Islet precursor cell (in vitro differentiated cells): ENCODE data around the gene CYB5D1.
A peak's percentile ranks its signal among the peaks of the same experiment; 100 is the strongest.

Source experiments
- DNase-seq: peaks from one replicate; pipeline ENCODE4 v3.0.0-alpha.2; 2018

Gene CYB5D1, protein sequence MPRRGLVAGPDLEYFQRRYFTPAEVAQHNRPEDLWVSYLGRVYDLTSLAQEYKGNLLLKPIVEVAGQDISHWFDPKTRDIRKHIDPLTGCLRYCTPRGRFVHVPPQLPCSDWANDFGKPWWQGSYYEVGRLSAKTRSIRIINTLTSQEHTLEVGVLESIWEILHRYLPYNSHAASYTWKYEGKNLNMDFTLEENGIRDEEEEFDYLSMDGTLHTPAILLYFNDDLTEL

DNA sequence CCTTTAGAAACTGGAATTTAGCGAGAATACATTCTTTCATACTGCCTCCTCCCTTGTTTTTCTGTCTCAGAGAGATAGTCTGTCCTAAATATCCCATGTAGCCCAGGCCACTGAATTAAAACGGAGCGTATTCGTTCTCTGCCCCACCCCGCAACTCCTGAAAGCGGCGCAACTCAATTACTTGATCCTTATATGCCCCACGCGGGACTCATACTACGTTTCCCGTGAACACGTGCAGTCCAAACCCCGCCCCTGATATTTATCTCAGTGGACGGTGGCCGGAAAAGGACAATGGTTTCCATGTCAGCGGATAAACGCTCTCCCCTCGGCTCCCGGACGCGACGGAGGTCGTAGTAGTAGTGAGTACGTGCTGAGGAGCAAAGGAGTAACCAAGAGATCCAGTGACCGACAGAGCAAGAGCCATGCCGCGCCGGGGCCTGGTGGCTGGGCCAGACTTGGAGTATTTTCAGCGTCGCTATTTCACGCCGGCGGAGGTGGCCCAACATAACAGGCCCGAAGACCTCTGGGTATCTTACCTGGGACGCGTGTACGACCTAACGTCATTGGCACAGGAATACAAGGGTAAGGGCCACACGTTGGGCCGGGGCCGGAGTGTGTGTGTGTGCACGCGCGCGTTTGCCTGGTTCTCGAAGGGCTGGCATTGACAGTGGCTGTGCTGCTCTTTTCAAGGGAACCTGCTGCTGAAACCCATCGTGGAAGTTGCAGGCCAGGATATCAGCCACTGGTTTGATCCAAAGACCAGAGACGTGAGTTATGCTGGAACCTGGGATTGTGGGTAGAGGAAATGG, at the start of gene CYB5D1:
Gene CYB5D1, plus strand, starts transcription at position 291 of the 809 bp plus-strand sequence. Its CDS starts 132 bp downstream, at position 423.
- peak; percentile 95 for DNase-seq

DNA sequence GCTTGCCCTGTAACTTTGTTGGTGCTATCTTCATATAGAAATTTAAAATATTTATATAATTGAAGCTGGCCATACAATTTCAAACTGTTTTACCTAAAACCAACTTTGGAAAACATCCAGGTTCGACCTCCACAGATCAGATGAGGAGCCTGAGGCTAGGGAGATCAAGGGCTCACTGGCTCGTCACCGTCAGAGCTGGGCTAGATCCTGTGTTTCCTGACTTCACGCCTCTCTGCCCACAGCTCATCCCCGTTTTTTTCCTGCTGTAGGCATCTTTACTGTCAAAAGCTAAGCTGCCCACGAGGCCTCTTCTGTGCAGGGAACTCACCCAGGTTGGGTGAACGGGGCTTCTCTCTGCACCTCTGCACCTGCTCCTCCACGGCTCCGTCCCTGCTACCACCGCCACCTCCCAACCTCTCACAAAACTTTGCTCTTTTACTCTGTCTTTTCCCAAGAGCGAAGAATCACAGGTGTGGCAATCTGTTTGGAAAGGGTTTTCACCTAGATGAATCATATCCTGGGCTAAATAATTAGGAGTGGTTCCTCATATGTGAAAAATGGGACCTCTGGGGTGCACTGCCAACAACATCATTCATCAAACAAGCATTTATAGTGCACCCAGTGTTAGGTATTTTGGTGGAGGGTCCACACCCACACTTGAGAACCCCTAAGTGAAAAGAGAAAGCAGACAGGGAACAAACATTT, 48.6 kb upstream of the CYB5D1 start:
- no peak for DNase-seq

DNA sequence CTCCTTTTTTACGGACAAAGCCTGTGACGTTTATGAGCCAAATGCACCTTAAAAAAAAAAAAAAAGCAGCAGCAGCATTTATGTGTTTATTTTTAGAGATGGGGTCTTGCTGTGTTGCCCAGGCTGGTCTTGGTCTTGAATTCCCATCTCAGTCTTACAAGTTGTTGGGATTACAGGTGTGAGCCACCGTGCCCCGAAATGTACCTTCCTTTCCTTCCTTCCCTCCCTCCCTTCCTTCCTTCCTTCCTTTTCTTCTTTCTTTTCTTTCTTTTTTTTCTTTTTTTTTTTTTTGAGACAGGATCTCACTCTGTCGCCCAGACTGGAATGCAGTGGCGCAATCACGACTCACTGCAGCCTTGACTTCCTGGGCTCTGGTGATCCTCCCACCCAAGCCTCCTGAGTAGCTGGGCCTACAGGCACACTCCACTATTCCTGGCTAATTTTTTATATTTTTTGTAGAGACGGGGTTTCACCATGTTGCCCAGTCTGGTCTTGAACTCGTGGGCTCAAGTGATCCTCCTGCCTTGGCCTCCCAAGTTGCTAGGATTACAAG, 47.9 kb upstream of the CYB5D1 start:
- DNase-seq = peak; percentile 65

DNA sequence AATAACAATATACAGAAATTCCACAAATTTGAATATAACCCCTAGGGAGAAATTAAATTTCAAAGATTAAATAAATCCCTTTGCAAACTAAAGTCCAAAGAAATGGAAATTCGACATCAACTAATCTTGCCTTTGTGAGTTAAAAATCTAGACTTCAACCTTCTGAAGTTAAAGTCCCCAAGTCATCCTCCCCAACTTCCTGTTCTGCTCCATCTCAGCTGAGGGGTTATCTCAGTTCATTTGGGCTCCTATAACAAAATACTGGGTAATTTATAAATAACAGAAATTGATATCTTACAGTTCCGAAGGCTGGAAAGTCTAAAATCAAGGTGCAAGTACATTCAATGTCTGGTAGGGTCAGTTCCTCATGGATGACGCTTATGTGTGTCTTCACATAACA, 46.6 kb upstream of the CYB5D1 start:
- no peak for DNase-seq

DNA sequence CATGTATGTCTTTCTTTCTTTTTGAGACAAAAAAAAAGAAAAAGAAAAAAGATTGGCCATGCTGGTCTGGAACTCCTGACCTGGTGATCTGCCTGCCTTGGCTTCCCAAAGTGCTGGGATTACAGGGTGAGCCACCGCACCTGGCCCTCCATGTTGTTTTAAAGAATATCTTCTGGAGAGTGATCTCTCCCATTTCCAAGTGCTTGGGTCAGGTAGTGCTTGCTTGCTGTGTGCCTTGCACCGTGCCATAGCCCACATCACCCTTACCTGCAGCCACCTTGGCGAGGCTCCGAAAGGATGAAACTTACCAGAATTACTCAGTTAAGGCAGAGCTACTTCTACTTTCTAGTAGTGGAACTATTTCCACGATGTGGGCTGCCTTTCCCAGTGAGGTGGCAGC, 42.8 kb upstream of the CYB5D1 start:
- DNase-seq = no peak

DNA sequence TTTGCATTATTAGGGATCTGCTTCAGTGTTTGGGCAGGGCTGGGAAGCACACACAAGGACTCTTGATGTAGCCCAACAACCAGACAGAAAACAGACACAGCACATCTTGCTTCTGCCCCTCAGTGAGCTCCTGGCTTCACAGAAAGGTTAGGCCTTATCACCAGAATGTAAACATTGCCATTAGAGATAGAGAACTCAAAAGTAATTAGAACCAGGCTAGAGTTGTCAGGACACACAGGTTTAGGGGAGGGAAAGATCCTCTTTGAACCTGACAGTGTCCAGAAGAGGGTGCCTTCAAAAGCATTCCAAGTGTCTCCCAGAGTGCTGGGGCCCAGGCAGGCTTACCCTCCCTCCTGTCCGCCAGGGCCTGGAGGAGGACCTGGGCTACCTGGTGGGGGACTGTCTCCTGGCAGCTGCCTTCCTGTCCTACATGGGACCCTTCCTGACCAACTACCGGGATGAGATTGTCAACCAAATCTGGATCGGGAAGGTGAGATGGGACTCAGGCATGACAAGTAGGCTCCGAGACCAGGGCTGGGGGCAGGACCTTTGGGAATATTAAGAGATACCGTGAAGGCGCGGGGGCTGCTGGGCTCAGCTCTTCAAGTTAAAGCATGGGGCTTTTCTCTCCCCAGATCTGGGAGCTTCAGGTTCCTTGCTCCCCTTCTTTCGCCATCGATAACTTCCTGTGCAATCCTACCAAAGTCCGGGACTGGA, 40.7 kb upstream of the CYB5D1 start:
- DNase-seq = peak; percentile 70

DNA sequence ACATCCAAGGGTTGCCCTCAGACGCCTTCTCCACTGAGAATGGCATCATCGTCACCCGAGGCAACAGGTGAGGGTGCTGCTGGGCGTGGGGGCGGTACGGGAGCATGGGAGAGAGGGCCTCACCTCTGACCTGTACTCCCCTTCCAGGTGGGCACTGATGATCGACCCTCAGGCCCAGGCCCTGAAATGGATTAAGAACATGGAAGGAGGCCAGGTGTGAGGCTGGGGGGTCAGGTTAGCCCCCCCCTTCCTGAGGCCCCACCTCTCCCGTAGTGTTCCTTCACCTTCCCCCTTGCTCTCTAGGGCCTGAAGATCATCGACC, 40.2 kb upstream of the CYB5D1 start:
- no peak for DNase-seq

DNA sequence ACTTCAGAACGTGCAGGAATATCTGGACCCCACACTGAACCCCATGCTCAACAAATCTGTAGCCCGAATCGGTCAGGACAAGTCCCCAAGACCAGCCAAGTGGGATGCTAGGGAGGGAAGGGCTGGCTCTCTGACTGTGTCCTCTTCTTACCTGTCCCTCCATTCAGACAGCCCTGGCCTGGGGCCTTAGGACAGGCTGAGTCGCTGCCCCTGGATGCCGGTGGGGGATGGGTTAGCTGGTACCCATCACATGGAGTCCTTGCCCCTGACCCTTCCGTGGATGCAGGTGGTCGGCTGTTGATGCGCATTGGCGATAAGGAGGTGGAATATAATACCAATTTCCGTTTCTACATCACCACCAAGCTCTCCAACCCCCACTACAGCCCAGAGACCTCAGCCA, 39.8 kb upstream of the CYB5D1 start:
- DNase-seq = no peak

DNA sequence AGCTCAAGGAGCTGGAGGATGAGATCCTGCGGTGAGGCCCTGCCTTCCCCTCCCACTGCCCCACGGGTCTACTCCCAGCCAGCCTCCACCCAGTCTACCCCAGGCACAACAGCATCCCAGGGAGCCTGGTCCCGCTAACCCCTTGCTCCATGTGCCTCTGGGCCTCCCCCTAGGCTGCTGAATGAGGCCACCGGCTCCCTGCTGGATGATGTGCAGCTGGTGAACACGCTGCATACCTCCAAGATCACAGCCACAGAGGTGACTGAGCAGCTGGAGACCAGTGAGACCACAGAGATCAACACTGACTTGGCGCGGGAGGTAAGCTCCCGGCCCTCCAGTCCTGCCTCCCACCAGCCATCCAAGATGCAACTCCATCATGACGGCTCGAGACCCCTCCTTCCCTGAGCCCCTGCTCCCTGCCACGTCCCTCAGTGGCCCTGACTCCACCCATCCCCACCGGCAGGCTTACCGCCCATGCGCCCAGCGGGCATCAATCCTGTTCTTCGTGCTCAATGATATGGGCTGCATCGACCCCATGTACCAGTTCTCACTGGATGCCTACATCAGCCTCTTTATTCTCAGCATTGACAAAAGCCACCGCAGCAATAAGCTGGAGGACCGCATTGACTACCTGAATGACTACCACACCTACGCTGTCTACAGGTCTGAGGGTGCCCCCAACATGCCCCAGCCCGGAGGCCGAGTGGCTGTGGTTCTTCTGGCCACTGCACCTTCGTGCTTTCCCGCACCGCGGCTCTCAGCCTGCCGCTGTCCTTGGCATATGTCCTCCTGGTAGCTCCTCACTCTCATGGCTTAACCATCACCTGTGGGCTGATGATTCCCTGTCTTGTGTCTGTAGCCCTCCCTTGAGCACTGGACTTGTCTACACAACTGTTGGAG, 38.8 kb upstream of the CYB5D1 start:
- no peak for DNase-seq

DNA sequence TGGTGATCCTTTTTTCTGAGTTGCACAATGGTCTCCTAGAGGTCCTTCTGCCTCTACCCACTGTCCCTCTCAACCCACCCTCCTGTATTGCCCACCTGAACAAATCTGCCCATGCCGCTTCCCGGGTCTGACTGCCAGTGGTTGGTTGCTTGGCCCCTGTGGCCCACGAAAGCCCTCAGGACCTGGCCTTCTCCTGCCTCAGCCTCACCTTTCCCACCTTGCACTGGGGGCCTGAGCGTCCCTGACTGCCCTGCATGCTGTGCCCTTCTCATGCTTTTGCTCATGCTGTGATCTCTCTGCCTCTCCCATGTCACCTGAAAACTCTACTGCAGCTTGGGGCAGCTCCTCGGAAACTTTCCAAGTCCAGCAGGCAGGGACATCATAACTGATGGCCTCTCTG, 37.6 kb upstream of the CYB5D1 start:
- DNase-seq = no peak

DNA sequence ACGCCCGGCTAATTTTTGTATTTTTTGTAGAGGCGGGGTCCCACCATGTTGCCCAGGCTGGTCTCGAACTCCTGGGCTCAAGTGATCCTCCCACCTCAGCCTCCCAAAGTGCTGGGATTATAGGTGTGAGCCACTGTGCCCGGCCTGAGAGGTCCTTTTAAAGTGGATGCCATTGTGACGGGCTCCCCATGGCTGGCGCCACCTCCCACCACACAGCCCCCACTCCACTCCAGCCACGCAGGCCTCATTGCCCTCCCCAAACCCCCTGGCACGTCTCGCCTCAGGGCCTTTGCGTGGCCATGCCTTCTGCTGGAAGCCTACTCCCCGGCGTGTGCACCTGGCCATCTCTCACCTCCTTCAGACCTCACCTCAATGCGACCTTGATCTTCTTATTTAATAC, 35.7 kb upstream of the CYB5D1 start:
- DNase-seq = no peak

DNA sequence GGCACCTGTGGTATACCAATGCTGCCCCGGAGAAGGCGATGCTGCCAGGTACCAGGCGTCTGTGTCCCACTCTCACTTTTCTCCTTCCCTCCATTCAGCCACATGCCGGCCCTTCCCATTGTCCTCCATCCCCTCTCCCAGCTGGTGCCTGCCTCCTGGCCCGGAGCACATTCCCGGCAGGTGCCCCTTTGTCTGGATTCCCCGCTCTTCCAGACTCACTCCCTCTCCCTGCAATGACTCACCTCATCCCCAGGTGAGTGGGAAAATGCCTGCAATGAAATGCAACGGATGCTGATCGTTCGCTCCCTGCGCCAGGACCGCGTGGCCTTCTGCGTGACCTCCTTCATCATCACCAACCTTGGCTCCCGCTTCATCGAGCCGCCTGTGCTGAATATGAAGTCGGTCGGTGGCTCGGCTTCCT, 34.2 kb upstream of the CYB5D1 start:
- peak; percentile 89 for DNase-seq

DNA sequence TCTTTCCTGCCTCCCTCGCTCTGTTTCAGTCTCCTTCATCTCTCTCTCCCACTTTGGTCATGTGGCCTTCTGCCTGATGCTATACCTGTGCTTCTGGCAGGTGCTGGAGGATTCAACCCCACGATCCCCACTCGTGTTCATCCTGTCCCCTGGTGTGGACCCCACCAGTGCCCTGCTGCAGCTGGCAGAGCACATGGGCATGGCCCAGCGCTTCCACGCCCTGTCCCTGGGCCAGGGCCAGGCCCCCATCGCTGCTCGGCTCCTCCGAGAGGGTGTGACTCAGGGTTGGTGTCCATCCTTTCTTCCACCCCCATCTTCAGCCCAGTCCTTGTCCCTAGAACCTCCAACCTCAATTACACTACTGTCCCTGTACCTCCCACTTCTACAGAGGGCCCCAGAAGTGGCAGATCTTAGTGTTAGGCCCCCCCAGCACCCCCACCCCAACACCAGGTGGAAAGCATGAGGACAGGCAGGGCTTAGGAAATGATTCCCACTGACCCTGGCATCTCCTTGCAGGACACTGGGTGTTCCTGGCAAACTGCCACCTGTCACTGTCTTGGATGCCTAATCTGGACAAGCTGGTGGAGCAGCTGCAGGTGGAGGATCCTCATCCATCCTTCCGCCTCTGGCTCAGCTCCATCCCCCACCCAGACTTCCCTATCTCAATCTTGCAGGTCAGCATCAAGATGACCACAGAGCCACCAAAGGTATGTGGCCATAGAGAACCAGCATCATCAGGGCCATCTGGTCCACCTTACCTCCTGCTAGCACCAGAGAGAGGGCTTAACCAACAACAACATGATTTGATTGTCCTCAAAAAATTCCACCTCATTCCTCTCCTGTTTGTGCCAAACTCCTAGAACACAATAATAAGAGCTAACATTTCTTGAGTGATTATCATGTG, 33.5 kb upstream of the CYB5D1 start:
- DNase-seq = no peak

DNA sequence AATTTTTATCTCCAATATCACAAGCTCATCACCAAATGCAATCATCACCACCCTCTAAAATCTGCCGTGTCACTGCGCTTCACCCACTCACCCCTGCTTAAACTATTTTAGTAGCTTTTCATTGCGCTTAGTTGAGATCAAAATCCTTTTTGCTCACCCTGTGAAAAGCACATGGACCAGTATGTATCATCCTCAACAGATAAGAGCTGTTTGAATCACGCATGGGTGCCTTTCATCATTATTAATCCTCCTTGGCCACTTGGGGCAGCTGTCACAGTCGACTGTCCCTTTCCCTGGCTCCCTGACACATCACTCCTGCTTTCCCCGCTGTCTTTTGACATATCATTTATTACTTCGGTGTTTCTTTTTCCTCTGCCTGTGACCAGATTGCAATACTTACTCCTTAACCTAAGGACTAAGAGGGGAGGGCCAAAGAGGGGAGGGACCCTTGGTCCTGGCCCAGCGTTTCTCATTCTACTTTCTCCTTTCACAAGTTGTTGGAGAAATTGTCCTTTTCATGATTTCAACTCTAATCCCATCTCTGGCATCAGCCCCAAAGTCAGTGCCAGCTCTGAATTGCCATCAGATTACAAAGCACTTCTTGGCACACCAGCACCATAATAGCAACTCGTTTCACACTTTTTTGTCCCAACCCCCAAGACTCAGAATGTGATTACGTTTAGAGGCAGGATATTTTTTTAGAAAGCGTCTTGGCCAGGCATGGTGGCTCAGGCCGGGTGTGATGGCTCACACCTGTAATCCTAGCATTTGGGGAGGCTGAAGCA, 32.4 kb upstream of the CYB5D1 start:
- DNase-seq = no peak

DNA sequence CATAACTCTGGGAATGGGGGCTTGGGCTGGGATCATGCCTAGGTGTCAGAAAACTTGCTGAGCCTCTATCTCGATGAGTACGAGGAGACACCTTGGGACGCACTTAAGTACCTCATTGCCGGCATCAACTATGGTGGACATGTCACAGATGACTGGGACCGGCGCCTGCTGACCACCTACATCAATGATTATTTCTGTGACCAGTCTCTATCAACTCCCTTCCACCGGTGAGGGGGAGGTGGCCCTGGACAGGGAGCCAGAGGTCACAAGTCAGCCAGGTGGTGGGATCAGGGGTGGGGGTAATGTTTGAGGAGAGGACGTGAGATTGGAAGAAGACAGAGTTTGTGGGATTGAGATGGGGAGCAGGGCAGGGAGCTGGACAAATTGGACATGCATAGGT, 27.2 kb upstream of the CYB5D1 start:
- DNase-seq = no peak

DNA sequence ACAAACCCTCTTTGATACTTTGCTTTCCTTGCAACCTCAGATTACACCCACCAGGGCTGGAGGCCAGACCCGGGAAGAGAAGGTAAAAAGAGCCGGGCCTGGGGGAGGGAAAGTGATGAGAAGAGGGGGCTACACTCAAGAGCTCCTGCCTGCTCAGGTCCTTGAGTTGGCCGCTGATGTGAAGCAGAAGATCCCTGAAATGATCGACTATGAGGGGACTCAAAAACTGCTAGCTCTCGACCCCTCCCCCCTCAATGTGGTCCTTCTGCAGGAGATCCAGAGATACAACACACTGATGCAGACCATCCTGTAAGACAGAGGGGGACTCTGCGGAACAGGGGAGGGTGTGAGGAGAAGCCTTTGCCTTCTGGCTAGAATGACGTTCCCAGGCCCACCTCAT, 26.6 kb upstream of the CYB5D1 start:
- DNase-seq = no peak

DNA sequence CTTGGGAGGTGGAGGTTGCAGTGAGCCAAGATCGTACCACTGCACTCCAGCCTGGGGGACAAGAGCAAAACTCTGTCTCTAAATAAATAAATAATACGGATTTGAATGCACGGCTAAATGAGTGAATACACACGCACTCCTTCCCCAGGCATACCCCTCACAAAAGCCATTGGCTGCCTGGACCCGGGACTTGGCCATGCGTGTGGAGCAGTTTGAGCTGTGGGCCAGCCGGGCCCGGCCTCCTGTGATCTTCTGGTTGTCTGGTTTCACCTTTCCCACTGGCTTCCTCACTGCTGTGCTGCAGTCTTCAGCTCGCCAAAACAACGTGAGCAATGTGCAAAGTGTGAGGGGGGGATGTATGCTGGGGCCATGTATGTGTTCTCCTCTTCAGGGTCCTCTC, 25.4 kb upstream of the CYB5D1 start:
- no peak for DNase-seq

DNA sequence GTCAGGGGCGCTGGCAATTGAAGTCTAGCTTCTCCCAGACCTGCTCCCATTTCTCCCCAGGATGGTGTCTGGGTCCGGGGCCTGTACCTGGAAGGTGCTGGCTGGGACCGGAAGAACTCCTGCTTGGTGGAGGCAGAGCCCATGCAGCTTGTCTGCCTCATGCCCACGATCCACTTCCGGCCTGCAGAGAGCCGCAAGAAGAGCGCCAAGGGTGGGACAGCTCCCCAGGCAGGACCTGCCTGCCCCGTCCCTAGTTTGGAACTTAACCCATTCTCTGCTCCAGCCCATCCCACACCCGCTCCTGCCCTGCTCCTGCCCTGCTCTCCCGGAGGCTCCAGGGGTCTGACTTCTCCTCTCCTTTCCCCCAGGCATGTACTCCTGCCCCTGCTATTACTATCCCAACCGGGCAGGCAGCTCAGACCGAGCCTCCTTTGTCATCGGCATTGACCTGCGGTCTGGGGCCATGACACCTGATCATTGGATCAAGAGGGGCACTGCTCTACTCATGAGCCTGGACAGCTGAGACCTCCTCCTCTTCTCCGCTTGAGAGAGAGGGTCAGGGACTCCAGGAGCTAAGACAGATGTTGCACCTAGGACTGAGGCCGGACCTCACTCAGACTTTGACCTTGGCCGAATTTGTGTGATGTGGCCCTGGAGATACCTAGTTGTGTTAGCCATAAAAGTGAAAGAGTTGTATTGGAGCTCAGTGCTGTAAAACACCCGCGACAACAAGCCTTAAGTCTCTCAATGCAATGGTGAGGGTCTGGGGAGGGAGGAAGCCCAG, 24.6 kb upstream of the CYB5D1 start:
- no peak for DNase-seq
